Measurements from ENCODE around the gene ALAS1.

Gene ALAS1

GRCh38 chr3:52237657-52238172 is 39.8 kb downstream of the ALAS1 start:
- Histone ChIP-seq H3K36me3 (ENCODE audit: control insufficient read depth in 2 of 2, insufficient read depth in 1 of 2, low read length in 2 of 2) (peaks cover 0 to 12% of the 10 kb centered on the region in 2 experiments; a peak in 1 of 3 replicates), H3K4me1 (ENCODE audit: control insufficient read depth, insufficient read depth, low read length) (no peaks in the 10 kb centered on the region), H3K9me3 (ENCODE audit: control insufficient read depth, insufficient read depth, low read depth, low read length) (no peaks in the 10 kb centered on the region), H3K27ac (ENCODE audit: extremely low read depth, low read depth, low read length) (no peak overlapping the region), H3K4me3 (ENCODE audit: low read depth, low read length) (no peak overlapping the region)
- POLR2A ChIA-PET, result interaction anchor here (0.8 to 1.0 kb wide), 2 partner anchors 8 to 22 kb away, joined by 3 read pairs; partner anchors contain the start of gene PPM1M
- CTCF ChIA-PET, result interaction anchor here (0.7 to 3.2 kb wide), 7 partner anchors 9 to 237 kb away, joined by 3 to 11 read pairs (median 5); no protein-coding TSS in a partner anchor
- TF ChIP-seq ZNF654 (tag by site-specific recombination; IDR thresholded peaks at IDR 0.05; ENCODE audit: low read depth) (no peak), ZNF548 (tag by site-specific recombination; IDR thresholded peaks at IDR 0.05) (no peak), ZNF473 (tag by site-specific recombination; IDR thresholded peaks at IDR 0.05) (no peak), IKZF3 (tag by site-specific recombination; IDR thresholded peaks at IDR 0.05) (no peak), ZNF560 (tag by site-specific recombination; IDR thresholded peaks at IDR 0.05; ENCODE audit: borderline replicate concordance) (no peak), ZNF621 (tag by site-specific recombination; IDR thresholded peaks at IDR 0.05) (no peak), SP7 (tag by site-specific recombination; IDR thresholded peaks at IDR 0.05) (0 out of 2 replicates have a peak, but pooled peaks have one; percentile 36), MYNN (tag by site-specific recombination; IDR thresholded peaks at IDR 0.05; ENCODE audit: borderline replicate concordance) (no peak), ZNF843 (tag by site-specific recombination; IDR thresholded peaks at IDR 0.05) (no peak), ZNF514 (tag by site-specific recombination; IDR thresholded peaks at IDR 0.05) (no peak), ZEB2 (tag by site-specific recombination; IDR thresholded peaks at IDR 0.05) (no peak), SP3 (tag by site-specific recombination; IDR thresholded peaks at IDR 0.05) (no peak), KLF9 (tag by site-specific recombination; IDR thresholded peaks at IDR 0.05; ENCODE audit: low read depth) (no peak), ZNF585B (tag by site-specific recombination; IDR thresholded peaks at IDR 0.05) (no peak), SALL2 (tag by site-specific recombination; IDR thresholded peaks at IDR 0.05; ENCODE audit: borderline replicate concordance) (no peak), CTCF (tag by site-specific recombination; IDR thresholded peaks at IDR 0.05) (peak; percentile 6; the same call in 1 of the 2 replicates), ZNF148 (tag by site-specific recombination; IDR thresholded peaks at IDR 0.05; ENCODE audit: borderline replicate concordance) (no peak), ZNF660 (tag by site-specific recombination; IDR thresholded peaks at IDR 0.05) (no peak), KLF16 (tag by site-specific recombination; IDR thresholded peaks at IDR 0.05) (no peak), REST (tag by site-specific recombination; IDR thresholded peaks at IDR 0.05) (no peak), PRDM10 (tag by site-specific recombination; IDR thresholded peaks at IDR 0.05) (no peak), ZNF266 (tag by site-specific recombination; IDR thresholded peaks at IDR 0.05; ENCODE audit: low read depth) (no peak), ZNF530 (tag by site-specific recombination; IDR thresholded peaks at IDR 0.05; ENCODE audit: low read depth) (no peak), ZNF521 (tag by site-specific recombination; IDR thresholded peaks at IDR 0.05) (no peak), ZNF777 (tag by site-specific recombination; IDR thresholded peaks at IDR 0.05; ENCODE audit: borderline replicate concordance) (no peak), ZFHX2 (tag by site-specific recombination; conservative IDR thresholded peaks at IDR 0.05) (no peak), KLF8 (tag by site-specific recombination; IDR thresholded peaks at IDR 0.05) (no peak), ZNF174 (tag by site-specific recombination; IDR thresholded peaks at IDR 0.05) (no peak), ZNF112 (tag by site-specific recombination; IDR thresholded peaks at IDR 0.05) (no peak)
